ENCODE results near the gene GCNT4. TPM values are rescaled to one million over a fixed set of nuclear protein-coding genes. Genes with fewer than 3 reads are reported as not detected.

The GCNT4 gene
- total RNA-seq, 1 donor from 2014 or later = 36.2 TPM

- DNase-seq (ENCODE audit: low spot score) = no peak
These were observed 35.5 kb downstream of the GCNT4 start for GRCh38 chr5:75016896-75017295.

DNA sequence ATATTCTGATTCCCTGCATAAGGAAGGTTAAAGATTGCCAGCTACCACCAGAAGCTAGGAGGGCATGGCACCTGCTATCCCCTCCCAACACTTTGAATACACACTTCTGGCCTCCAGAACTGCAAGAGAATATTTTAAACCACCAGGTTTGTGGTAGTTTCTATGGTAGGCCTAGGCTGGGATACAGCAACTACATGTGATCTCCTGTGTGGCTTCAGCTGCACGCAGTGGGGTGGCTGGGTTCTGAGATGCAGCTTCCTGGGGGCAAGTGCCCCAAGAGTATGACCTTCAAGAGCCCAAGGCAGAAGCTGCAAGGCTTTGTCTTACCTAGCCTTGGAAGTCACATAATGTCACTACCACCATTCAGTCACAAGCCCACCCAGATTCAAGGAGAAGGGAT, 39.6 kb downstream of the GCNT4 start:
- DNase-seq (ENCODE audit: low spot score) = no peak

DNA sequence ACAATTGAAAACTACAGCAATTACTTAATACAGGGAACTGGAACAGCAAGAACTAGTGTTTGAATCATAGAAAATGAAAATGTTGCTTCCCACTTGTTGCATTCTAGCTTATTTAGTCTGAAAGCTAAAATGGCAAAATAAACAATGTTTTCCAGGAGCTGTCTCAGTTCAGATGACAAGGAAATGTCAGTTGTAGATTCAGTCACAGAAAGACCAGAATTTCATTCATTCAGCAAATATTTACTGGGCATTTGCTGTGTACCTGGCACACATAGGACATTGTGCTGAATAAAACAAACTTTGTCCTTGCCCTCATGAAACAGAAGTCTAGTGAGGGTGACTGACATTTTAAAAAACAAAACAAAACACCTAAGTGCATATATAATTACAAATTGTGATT, 41.5 kb downstream of the GCNT4 start:
- DNase-seq (ENCODE audit: low spot score) = no peak

DNA sequence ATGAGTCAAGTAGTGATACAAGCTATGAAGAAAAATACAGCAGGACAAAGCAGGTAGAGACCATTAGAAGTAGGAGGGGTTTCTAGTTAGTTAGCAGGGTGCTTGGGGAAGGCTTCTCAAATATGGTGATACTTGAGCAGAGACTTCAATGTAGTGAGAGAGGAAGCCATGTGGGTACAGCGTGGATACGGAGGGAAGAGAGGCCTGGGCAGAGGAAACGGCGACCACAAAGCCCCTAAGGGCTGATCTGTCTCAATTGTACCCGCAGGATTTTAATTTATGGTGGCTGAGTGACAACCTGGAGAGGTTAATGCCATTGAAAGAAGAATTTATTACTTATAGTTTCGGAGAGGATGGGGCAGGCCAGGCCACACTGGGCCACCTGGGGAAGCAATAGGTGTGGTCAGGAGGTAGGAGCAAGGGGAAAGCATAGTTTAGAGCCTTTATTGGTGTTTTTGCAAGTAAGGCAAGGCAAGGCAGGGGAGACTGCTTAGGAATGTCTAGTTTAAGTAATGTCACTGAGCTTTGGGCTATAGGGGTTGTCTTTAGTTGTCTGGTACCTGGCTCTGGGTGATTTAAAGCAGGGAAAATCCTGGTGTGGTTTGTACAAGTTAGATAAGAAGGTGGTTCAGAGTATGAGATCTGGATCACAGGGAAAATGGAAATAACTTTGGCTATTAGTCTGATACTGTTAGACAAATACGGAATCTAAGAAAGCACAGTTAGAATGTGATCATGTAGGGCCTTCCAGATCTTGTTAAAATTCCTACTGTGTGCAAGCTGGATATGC, 42.6 kb downstream of the GCNT4 start:
- DNase-seq (ENCODE audit: low spot score) = no peak

DNA sequence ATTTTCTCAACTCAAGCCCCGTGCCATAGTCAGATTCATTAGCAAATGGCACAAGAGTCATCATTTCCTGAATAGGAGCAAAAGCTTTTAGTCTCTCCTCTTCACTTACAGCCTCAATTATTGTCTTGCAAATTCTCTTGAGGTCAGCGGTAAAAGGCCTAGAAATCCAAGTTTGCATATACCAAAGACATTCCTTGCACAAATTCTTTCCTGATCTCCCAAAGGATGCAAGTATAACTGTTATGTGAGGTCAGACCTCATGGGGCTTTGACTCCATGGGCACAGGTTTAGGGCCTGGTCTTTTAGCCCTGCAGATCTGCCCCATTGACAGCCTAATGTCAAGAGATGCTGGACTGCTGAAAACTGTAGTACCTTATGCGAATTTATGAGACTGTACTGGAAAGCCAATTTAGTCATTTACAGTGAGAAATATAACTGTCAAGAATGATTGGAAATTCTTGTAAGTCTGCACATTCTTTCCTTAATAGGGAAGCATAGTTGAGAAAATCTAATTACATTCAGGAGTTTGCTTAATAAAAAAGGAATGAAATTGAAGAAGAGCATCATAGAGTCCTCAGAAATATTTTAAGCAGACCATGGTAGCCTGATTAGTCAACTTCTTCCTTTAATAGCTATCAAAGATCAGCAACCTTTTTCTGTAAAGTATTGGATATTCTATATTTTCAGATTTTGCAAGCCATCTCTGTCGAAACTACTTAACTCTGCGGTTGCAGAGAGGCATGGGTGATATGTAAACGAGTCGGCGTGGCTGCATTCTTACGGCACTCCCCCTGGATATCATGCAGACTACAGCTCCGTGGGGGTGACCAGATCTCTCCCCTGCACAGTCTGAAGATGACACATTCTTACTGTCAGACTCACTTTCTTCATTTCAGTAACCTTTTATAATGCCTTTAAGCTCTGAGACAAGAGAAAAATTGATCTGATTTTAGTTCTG, 45.2 kb downstream of the GCNT4 start:
- DNase-seq (ENCODE audit: low spot score) = no peak

- DNase-seq (ENCODE audit: low spot score) = no peak
These were observed 46.8 kb downstream of the GCNT4 start for GRCh38 chr5:75005561-75005960.

Other genes with a start within 250 kb of the GCNT4 start
- 6.0 TPM for gene FAM169A, start 186.2 kb downstream of the GCNT4 start, total RNA-seq
- 0.17 TPM for gene ANKRD31, start 184.3 kb upstream of the GCNT4 start, total RNA-seq

Data from mucosa of gallbladder (tissue), 1 donor.